Measurements from ENCODE around the gene CEP68.

Gene CEP68

DNA sequence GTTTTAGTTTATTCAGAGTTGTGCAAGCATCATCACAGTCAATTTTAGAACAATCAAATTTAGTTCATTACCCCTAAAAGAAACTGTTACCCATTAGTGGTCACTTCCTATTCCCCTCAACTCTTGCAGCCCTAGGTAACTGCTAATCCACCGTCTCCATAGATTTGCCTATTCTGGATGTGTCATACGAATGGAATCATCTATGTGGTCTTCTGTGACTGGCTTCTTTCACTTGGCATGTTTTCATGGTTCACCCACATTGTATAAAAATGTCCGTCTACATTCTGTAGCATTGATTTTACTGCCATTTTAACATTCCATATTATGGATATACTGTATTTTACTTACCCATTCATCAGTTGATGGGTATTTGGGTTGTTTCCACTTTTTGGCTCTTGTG lies 5.3 kb upstream of the CEP68 start:
- H3K9me3 ChIP-seq (ENCODE audit: severe bottlenecking) = no peaks in the 10 kb centered on the region
- ATAC-seq (ENCODE audit: low read depth) = no peak
- TF ChIP-seq, protein P1, sequence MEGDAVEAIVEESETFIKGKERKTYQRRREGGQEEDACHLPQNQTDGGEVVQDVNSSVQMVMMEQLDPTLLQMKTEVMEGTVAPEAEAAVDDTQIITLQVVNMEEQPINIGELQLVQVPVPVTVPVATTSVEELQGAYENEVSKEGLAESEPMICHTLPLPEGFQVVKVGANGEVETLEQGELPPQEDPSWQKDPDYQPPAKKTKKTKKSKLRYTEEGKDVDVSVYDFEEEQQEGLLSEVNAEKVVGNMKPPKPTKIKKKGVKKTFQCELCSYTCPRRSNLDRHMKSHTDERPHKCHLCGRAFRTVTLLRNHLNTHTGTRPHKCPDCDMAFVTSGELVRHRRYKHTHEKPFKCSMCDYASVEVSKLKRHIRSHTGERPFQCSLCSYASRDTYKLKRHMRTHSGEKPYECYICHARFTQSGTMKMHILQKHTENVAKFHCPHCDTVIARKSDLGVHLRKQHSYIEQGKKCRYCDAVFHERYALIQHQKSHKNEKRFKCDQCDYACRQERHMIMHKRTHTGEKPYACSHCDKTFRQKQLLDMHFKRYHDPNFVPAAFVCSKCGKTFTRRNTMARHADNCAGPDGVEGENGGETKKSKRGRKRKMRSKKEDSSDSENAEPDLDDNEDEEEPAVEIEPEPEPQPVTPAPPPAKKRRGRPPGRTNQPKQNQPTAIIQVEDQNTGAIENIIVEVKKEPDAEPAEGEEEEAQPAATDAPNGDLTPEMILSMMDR (IDR thresholded peaks at IDR 0.05; ENCODE audit: poor library complexity, severe bottlenecking) = no peak
- no peaks in the 10 kb centered on the region for H3K36me3 ChIP-seq (ENCODE audit: low read depth)
- DNase-seq (ENCODE audit: low spot score) = no peak
- no peaks in the 10 kb centered on the region for H3K4me1 ChIP-seq (ENCODE audit: insufficient read depth, poor library complexity, severe bottlenecking)
- H3K27me3 ChIP-seq (ENCODE audit: insufficient read depth, poor library complexity, severe bottlenecking) = no peaks in the 10 kb centered on the region
- no peak overlapping the region for H3K4me3 ChIP-seq (ENCODE audit: severe bottlenecking)
- no peak overlapping the region for H3K27ac ChIP-seq (ENCODE audit: poor library complexity, severe bottlenecking)

DNA sequence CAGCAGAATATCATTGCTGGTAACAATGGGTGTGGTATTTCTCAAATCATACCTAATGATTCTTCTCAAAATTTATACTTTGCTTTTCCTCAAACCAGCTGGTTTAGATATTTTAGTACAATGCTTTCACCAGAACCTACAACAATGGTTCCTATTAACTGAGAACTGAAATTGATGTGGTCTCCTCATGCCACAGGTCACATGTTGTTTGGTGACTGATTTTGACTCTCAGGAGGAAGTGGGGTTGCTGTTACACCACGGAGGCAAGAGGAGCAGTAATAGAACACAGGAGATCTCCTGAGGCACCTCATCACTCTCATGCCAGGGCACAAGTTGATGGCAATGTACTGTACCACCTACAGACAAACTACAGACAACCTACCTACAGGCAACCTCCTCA lies 3.0 kb upstream of the CEP68 start:
- Histone ChIP-seq H3K27ac (ENCODE audit: poor library complexity, severe bottlenecking) (no peak overlapping the region), H3K4me3 (ENCODE audit: severe bottlenecking) (no peak overlapping the region), H3K9me3 (ENCODE audit: severe bottlenecking) (no peaks in the 10 kb centered on the region), H3K27me3 (ENCODE audit: insufficient read depth, poor library complexity, severe bottlenecking) (no peaks in the 10 kb centered on the region), H3K36me3 (ENCODE audit: low read depth) (no peaks in the 10 kb centered on the region), H3K4me1 (ENCODE audit: insufficient read depth, poor library complexity, severe bottlenecking) (peaks cover 7% of the 10 kb centered on the region)
- ATAC-seq (ENCODE audit: low read depth) = no peak
- no peak for DNase-seq (ENCODE audit: low spot score)
- TF ChIP-seq, protein P1 (IDR thresholded peaks at IDR 0.05; ENCODE audit: poor library complexity, severe bottlenecking) = no peak

DNA sequence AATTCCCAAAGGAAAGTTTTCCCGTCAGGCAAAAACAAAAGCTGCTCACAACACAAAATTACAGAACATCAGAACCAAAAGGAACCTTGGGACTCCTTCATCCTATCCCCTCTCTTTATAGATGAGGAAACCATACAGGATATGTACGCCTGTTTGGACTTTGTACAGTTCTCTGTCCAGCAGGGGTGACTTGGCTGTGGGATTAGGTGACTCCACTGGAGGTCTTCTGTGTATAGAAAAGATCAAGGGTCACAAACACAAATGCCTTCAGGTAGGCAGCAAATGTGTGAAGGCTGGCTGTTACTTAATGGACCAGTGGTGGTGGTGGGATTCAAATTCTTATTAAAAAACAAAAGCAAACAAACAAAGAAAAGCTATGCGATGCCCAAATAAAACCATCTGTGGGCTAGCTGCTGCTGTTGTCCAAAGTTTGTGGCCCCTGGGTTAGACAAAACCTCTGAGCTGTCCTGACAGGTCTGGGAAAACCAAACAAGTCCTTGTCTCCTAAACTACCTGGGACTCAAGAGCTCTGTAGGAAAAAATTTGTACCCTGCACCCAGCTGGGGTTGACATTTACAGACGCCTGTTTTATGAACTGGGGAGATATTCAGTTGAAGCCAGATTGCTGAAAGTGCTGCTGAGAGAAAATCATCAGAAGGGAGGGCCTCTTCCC lies 1.3 kb upstream of the CEP68 start:
- Histone ChIP-seq H3K4me1 (ENCODE audit: insufficient read depth, poor library complexity, severe bottlenecking) (peaks cover 7% of the 10 kb centered on the region), H3K4me3 (ENCODE audit: severe bottlenecking) (no peak overlapping the region), H3K27ac (ENCODE audit: poor library complexity, severe bottlenecking) (no peak overlapping the region), H3K36me3 (ENCODE audit: low read depth) (no peaks in the 10 kb centered on the region), H3K27me3 (ENCODE audit: insufficient read depth, poor library complexity, severe bottlenecking) (no peaks in the 10 kb centered on the region), H3K9me3 (ENCODE audit: severe bottlenecking) (no peaks in the 10 kb centered on the region)
- TF ChIP-seq, protein P1 (IDR thresholded peaks at IDR 0.05; ENCODE audit: poor library complexity, severe bottlenecking) = no peak
- no peak for ATAC-seq (ENCODE audit: low read depth)
- no peak for DNase-seq (ENCODE audit: low spot score)

DNA sequence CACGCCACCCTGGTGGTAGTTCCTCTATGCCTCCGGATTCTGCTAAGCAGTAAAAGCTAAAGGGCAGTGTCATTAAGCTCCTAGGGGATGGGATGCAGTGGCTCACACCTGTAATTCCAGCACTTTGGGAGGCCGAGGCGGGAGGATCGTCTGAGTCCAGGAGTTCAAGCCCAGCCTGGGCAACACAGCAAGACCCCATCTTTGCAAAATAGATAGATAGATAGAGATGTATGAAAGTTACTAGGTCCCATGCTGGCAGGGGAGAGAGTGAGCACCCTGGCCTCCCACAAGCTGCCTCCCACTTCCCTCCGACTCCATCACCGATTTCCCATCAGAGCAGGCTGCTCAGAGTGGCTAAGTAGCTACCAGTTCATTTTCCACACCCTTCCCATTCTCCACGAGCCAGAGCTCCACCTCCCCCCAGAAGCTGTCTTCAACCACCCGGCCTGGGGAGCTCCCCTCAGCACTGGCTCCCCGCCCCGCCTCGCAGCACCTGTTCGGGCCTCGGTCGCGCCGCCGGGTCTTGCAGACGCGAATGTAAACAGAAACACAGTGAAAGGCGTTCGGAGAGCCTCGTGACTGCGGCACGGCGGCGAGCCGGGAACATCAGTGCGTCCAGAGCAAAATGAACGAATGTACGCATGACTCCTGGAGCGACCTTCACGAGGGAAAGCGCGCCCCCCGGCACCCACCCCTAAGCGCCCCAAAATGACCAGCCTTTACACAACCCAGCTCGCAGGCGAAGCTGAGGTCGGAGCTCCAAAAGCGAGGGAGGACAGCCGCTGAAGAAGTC lies 598 bp upstream of the CEP68 start:
- DNase-seq (ENCODE audit: low spot score) (no peak), ATAC-seq (ENCODE audit: low read depth) (peak; percentile 24)
- Histone ChIP-seq H3K4me3 (ENCODE audit: severe bottlenecking) (peak overlapping the region; percentile 71), H3K27ac (ENCODE audit: poor library complexity, severe bottlenecking) (no peak overlapping the region), H3K4me1 (ENCODE audit: insufficient read depth, poor library complexity, severe bottlenecking) (peaks cover 7% of the 10 kb centered on the region), H3K9me3 (ENCODE audit: severe bottlenecking) (no peaks in the 10 kb centered on the region), H3K27me3 (ENCODE audit: insufficient read depth, poor library complexity, severe bottlenecking) (no peaks in the 10 kb centered on the region), H3K36me3 (ENCODE audit: low read depth) (no peaks in the 10 kb centered on the region)
- TF ChIP-seq, protein P1 (IDR thresholded peaks at IDR 0.05; ENCODE audit: poor library complexity, severe bottlenecking) = no peak

DNA sequence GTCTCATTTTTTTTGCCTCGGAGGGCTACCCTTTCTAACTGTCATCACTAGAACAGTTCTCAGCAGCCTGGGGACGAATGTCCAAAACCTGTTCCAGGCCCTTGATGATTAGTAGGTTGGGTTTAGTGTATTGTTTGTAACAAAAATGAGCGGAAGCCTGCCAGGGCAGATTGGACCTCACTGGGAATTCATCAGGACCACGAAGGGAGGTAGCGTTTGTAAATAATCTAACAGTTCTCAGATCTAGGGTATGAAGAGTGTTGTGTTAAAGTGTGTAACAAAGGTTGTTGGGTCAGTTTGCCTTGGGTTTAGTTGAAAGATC lies 799 bp downstream of the CEP68 start:
- peaks cover 7% of the 10 kb centered on the region for H3K4me1 ChIP-seq (ENCODE audit: insufficient read depth, poor library complexity, severe bottlenecking)

More for the DNA sequence above, 799 bp downstream of the CEP68 start:
- Histone ChIP-seq H3K27me3 (ENCODE audit: insufficient read depth, poor library complexity, severe bottlenecking) (no peaks in the 10 kb centered on the region), H3K27ac (ENCODE audit: poor library complexity, severe bottlenecking) (peak overlapping the region; percentile 7), H3K36me3 (ENCODE audit: low read depth) (no peaks in the 10 kb centered on the region), H3K9me3 (ENCODE audit: severe bottlenecking) (no peaks in the 10 kb centered on the region), H3K4me3 (ENCODE audit: severe bottlenecking) (peak overlapping the region; percentile 71)
- DNase-seq (ENCODE audit: low spot score) = no peak
- TF ChIP-seq, protein P1 (IDR thresholded peaks at IDR 0.05; ENCODE audit: poor library complexity, severe bottlenecking) = no peak
- ATAC-seq (ENCODE audit: low read depth) = no peak
